Stimulated activated CD4-positive, alpha-beta T cell treated with anti-CD3 and anti-CD28 coated beads, Interleukin-1b, Interleukin-23, amount 100 ng/mL, for 24 hours (primary cell): ENCODE data around the gene UBR1.
"Not testable (repeated sequence)": the region's sequence is repeated elsewhere in the genome, so short reads cannot be mapped to it uniquely, and the experiment has no call there.

Source experiments
- DNase-seq, 4 experiments: peaks; one replicate each; pipeline ENCODE4 v3.0.0-alpha.2; 2020; ENCODE audit warnings: low read depth in 4 of 4, low spot score in 1 of 4

UBR1 gene

GRCh38 chr15:43067717-43068461, 37.9 kb downstream of the UBR1 start:
- DNase-seq: no peak

- no peak for DNase-seq
Measured at GRCh38 chr15:43056696-43057095, 49.1 kb downstream of the UBR1 start.

- no peak for DNase-seq
Measured at GRCh38 chr15:43052860-43053259, 53.0 kb downstream of the UBR1 start.

DNA sequence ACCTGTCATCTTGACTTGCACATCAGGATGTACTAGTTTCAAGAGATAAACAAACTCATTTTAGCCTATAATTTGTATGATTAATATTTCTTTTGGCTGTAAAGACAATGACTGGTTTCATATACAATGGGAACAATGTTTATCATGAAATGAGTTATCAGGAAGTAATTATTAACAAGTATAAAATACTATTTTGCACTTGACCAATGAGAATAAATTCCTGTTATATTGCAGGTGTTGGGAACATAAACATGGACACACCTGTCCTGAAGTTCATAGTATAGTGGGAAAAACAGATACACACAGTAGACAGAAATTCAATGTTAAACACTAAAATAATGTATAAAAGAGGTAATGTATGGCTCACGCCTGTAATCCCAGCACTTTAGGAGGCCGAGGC, 56.9 kb downstream of the UBR1 start:
- no peak for DNase-seq

DNA sequence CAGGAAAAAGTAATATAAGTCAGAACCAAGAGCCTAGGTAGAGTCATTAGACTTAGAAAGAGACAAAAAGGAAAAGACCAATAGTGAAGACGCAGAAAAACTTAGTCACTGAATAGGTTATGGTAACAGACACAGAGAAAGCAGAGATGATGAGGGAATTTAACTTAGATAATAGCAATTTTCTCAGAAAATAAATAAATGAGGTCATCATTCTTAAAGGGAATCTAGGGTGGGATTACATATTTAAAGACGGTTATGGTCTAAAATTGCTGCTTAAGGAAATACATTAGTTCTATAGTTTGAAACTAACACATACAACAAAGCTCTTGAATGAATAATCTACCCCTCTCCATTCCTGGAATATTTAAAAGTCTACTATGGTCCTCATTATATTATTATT, 59.4 kb downstream of the UBR1 start:
- no peak for DNase-seq

- no peak for DNase-seq
Measured at GRCh38 chr15:43042885-43043284, 63.0 kb downstream of the UBR1 start.

GRCh38 chr15:43041085-43041484, 64.8 kb downstream of the UBR1 start:
- DNase-seq: not testable (repeated sequence)

- DNase-seq: not testable (repeated sequence)
Measured at GRCh38 chr15:43035240-43035639, 70.6 kb downstream of the UBR1 start.

DNA sequence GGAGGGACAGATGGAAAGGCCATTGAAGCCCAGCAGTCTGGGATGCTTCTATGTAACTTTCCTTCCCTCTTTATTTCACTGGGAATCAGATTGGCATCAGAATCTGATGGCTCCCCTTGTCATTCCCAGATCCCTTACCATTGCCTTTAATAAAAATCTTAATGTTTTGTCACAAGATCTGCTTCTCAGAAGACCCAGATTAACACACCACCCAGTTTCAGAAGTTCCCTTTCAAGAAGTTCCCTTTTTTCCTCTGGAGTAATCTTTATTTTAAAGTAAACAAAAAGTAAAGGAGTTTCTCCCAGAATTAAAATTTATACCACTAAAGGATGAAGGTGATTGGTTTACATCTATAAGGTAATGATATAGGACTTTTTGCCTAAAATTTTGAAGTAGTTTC, 76.4 kb downstream of the UBR1 start:
- no peak for DNase-seq

DNA sequence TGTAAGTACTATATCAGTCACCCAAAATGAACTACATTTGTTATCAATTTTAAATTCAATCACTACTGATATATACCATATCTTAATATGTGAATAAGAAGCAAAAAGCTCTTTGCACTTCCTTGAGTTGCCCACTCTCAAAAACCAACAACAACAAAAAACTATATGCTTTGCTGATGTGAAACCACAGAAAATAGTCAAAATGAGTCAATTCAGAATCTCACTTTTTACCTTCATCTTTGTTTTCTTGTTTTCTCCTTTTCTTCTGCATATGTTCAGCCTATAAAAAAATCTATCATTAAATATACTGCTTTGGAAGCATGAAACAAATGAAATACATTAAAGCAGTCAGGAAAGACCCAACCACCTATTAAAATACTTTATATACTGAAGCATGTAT, 80.7 kb downstream of the UBR1 start:
- DNase-seq: no peak

- DNase-seq: not testable (repeated sequence)
Measured at GRCh38 chr15:43014671-43015070, 91.2 kb downstream of the UBR1 start.

DNA sequence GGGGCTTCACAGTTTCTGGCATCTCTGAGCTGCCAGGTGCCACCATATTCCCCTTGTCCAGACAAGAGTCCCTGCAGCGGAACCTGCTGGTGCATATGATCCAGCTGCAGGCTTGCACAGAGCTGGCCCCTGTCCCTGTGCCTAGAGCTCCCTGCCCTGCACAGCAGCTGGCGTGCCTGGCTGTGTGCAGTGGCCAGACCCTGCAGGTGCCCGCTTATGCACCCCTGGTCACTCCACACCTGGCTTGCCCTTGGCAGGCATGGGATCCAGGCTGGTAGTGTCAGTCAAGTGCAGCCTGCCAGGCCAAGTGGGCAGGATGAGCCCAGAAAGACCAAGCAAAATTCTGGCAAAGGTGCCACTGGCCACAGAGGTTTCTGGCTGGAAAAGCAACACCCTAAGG, 96.6 kb downstream of the UBR1 start:
- no peak for DNase-seq

DNA sequence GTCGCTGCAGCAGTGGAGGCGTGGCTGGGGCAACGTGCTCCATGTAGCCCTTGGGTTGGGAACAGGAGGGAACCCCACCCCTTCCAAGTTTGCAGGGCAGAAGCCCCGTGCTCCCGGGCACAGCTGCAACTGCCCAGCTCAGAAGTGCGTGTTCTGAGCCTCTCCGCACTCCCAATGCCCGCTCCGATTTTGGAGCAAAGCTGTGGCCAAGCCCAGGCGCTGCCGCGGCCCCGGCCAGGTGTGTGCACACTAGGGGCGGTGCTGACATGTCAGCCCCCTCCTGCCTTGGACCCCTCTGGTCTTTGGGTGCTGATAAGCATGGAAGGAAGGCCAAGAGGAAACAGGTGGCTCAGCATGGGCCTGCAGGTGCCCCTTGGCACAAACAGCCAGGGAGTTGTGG, 97.7 kb downstream of the UBR1 start:
- no peak for DNase-seq

- no peak for DNase-seq
Measured at GRCh38 chr15:43007551-43007950, 98.3 kb downstream of the UBR1 start.

DNA sequence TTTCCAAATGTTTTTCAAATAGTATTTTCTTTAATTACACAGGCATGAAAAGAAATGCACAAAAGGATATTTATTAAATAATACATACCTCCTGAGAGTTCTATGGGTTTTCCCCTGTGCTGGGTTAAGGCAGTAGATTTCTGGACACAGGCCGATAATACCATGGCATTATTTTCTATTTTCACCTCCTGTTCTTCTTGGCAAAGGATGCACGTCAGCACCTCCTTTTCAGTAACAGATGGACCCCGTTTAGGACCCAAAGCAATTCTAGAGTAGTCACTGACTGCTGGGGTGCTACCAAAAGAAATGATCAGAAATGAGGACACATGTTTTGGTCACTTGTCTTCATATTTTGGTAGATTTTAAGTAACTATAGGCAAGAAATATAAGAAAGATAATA, 98.8 kb downstream of the UBR1 start:
- no peak for DNase-seq

DNA sequence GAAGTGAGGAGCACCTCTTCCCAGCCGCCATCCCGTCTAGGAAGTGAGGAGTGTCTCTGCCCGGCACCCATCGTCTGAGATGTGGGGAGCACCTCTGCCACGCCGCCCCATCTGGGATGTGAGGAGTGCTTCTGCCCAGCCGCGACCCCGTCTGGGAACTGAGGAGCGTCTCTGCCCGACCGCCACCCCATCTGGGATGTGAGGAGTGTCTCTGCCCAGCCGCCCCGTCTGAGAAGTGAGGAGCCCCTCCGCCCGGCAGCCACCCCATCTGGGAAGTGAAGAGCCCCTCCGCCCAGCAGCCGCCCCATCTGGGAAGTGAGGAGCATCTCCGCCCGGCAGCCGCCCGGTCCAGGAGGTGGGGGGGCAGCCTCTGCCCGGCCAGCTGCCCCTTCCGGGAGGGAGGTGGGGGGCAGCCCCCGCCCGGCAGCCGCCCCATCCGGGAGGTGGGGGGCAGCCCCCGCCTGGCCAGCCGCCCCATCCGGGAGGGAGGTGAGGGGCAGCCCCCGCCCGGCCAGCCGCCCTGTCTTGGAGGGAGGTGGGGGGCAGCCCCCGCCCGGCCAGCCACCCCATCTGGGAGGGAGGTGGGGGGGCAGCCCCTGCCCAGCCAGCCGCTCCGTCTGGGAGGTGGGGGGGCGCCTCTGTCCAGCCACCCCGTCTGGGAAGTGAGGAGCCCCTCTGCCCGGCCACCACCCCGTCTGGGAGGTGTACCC, 100.8 kb downstream of the UBR1 start:
- not testable (repeated sequence) for DNase-seq

DNA sequence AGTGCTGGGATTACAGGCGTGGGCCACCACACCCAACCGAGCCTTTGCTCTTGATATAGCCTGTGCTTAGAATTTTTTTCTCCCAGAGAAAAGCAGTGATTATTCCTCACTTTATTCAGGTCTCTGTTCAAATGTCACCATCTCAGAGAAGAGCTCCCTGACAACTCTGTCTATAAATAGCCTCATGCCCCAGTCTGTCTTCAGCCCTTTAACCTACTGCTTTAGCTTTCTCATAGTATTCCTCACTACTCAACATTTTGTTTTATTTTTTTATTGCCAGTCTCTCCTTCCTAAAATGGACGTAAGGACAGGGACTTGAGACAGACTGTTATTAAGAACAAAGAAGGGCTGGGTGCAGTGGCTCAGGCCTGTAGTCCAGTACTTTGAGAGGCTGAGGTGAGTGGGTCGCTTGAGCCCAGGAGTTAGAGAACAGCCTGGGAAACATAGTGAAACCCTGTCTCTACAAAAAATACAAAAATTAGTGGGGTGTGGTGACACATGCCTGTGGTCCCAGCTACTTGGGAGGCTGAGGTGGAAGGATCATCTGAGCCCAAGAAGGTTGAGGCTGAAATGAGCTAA, 106.5 kb downstream of the UBR1 start:
- no peak for DNase-seq

GRCh38 chr15:42996871-42997270, 109.0 kb downstream of the UBR1 start:
- DNase-seq: no peak

DNA sequence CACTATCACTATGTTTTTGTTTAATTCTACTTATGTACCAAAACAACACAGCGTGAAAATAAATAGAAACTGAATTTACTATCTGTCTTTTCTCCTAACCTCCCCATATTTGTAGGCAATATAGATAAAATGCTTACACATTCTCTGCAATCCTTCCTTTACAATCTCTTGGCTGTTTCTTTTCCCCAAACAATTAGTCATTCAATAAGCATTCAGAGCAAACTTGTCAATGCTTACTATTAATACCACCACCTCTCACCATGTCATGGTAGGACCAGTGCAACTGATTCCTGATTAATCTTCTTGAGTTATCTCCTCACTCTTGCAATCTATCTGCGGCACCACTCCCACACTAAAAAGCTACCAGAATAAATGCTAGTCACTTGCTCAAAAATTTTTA, 111.3 kb downstream of the UBR1 start:
- no peak for DNase-seq

DNA sequence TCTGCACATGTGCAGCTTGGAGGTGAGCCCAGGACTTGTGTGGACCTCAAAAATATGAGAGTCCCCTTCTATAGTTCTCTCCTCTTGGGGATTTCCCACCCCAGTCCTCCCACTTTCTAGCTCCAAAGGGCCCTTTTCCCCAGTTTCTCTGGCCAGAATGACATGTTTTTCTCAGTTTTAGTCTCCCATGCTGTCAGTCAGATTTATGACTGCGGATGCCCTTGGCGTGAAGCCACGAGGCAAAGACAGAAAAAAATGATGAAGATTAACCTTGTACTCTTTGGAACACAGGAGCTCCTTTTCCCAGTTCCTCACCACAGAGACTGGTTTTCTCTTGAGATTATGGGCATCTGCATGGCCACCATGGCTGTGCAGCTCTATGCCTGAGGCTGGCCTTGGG, 113.2 kb downstream of the UBR1 start:
- DNase-seq: no peak

DNA sequence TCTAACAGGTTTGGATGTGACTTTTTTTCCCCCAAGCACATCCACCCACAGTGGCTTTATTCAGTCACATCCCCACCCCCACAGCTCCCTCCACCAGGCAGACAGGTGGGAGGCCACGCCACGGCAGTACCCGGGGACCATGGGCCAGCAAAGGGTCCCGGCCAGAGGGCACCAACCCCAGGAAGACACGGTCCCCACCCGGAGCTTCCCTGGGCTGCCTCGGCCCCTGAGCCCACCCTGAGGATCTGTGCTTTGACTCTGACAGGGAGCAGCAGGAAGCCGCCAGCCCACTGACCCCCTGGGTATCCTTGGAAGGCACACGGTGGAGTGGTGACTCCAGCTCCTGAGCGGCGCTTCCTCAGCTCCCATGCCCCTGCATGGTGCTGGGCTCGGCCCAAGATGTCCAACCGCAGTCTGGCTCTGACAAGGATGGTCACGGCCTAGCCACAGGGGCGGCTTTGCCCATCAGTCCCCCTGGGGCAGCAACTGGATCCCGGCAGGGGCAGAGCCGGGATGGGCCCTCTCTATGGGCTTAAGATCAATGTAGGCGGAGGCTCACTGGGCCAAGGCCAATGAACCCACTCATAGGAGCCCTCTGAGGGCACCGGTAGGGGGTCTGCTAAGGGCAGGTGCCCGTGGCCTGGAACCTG, 119.0 kb downstream of the UBR1 start:
- no peak for DNase-seq

DNA sequence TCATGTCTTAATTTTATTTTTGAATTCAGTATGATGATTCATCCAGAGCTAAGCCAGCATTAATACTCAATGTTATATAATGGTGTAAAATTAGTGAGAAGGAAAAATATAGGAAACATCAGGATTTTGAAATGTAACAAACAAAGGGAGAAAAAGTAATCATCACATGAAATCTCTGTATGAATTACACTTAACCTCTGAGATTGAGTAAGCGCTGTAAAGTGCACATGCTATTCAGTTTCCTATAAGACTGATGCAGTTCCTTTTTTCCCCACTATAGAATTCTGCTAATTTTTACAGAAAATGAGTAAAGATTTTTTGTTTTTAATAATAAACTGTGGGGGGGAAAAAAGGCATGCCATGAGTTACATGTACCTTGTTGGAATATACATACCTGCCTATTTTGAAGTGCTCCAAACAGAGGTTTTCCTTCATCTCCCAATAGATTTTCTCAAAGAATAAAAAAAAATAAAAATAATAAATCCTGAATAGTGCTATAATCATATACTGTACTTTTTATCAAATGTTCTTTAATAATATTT, 121.3 kb downstream of the UBR1 start:
- DNase-seq: no peak
